A673 (cell line): ENCODE measurements around the gene RIMS1. TPM values are rescaled to one million over a fixed set of nuclear protein-coding genes. Genes with fewer than 3 reads are reported as not detected.
A peak's percentile ranks its signal among the peaks of the same experiment; 100 is the strongest.

ENCODE experiments used
- BruUV-seq: library from RNA; stranded (reverse); fragments of 400-500 nt; replicated peaks from 2 replicates; lab custom pipeline; 2021; lab: Mats Ljungman, UMichigan
- CTCF ChIA-PET: fragments of 300-600 bp; sonication (Branson Sonifier 250); formaldehyde crosslinking; loops from one replicate; lab custom pipeline; 2022; ENCODE audit warnings: antibody characterized with exemption; lab: Charles Lee
- POLR2A ChIA-PET: fragments of 300-600 bp; sonication (Branson Sonifier 250); formaldehyde crosslinking; loops from one replicate; lab custom pipeline; 2022; ENCODE audit warnings: antibody characterized with exemption; ENCODE audit not compliant: low non-redundant PET; lab: Charles Lee
- DNase-seq: peaks from one replicate; pipeline ENCODE4 v3.0.0-alpha.2; 2015; ENCODE audit warnings: low spot score
- H3K27ac ChIP-seq: fragments of 200-600 bp; sonication (generic); 2 replicates; pipeline ENCODE4 v1.5.1; 2016; ENCODE audit warnings: mixed run types, low read depth, mild to moderate bottlenecking, mixed read lengths, antibody characterized with exemption, low read length; ENCODE audit not compliant: poor library complexity, severe bottlenecking
- H3K27me3 ChIP-seq: fragments of 200-600 bp; sonication (generic); replicated peaks from 2 replicates; pipeline ENCODE4 v1.6.1; 2017; ENCODE audit warnings: mixed run types, low read depth, mild to moderate bottlenecking, mixed read lengths, antibody characterized with exemption, low read length; ENCODE audit not compliant: insufficient read depth, poor library complexity
- H3K36me3 ChIP-seq: fragments of 200-600 bp; sonication (generic); 2 replicates; pipeline ENCODE4 v1.6.1; 2016; ENCODE audit warnings: mixed run types, mild to moderate bottlenecking, mixed read lengths, antibody characterized with exemption, low read length; ENCODE audit not compliant: insufficient read depth, poor library complexity, severe bottlenecking
- H3K4me1 ChIP-seq: fragments of 200-600 bp; sonication (generic); 2 replicates; pipeline ENCODE4 v1.6.1; 2017; ENCODE audit warnings: mixed run types, mild to moderate bottlenecking, mixed read lengths, antibody characterized with exemption, low read length; ENCODE audit not compliant: insufficient read depth, poor library complexity, severe bottlenecking
- H3K4me3 ChIP-seq: fragments of 200-600 bp; sonication (generic); 2 replicates; pipeline ENCODE4 v1.5.1; 2016; ENCODE audit warnings: low read depth, mixed run types, mild to moderate bottlenecking, mixed read lengths, low read length; ENCODE audit not compliant: poor library complexity, severe bottlenecking
- H3K9me3 ChIP-seq: fragments of 200-600 bp; sonication (generic); 2 replicates; pipeline ENCODE4 v1.6.1; 2016; ENCODE audit warnings: mixed run types, low read depth, mild to moderate bottlenecking, mixed read lengths, antibody characterized with exemption, low read length; ENCODE audit not compliant: poor library complexity, severe bottlenecking
- CTCF ChIP-seq: fragments of 300-800, 200-600 bp; sonication (generic); conservative IDR thresholded peaks from 2 replicates; pipeline ENCODE4 v1.5.1; 2017; ENCODE audit warnings: low read depth, mild to moderate bottlenecking, antibody characterized with exemption, low read length, moderate library complexity, mixed read lengths
- EZH2 ChIP-seq: fragments of 200-600 bp; sonication (generic); IDR thresholded peaks from 2 replicates; pipeline ENCODE4 v1.6.1; 2017; ENCODE audit warnings: borderline replicate concordance, low read depth, mild to moderate bottlenecking, mixed read lengths, antibody characterized with exemption, low read length; ENCODE audit not compliant: poor library complexity, severe bottlenecking
- intact Hi-C: fragments of 100-400 bp; cut with micrococcal nuclease; formaldehyde crosslinking; loops from one replicate; pipeline ENCODE4 v1.10.0; 2022; ENCODE audit not compliant: unreplicated experiment
- total RNA-seq: library from RNA; stranded (reverse); gene quantifications from 2 replicates; pipeline ENCODE4 v1.2.3, GENCODE V29; 2021

Gene RIMS1
- total RNA-seq, 1 experiment from 2014 or later, result 1.3 TPM

GRCh38 chr6:72272958-72273357 lies 386.6 kb downstream of the RIMS1 start:
- CTCF ChIA-PET, result no interaction called here
- no peak for DNase-seq
- intact Hi-C loops, result no loop called here
- no peaks in the 10 kb centered on the region for H3K4me1 ChIP-seq
- no peak overlapping the region for H3K4me3 ChIP-seq
- H3K36me3 ChIP-seq, result no peaks in the 10 kb centered on the region
- TF ChIP-seq EZH2, result no peak
- POLR2A ChIA-PET, result no interaction called here
- H3K27ac ChIP-seq, result no peak overlapping the region
- H3K27me3 ChIP-seq, result no peaks in the 10 kb centered on the region
- H3K9me3 ChIP-seq, result no peaks in the 10 kb centered on the region
- no TSS peak for BruUV-seq

- Histone ChIP-seq H3K9me3 (no peaks in the 10 kb centered on the region), H3K4me1 (no peaks in the 10 kb centered on the region), H3K4me3 (no peak overlapping the region), H3K36me3 (no peaks in the 10 kb centered on the region), H3K27me3 (no peaks in the 10 kb centered on the region), H3K27ac (no peak overlapping the region)
- intact Hi-C loops, result no loop called here
- no peak for DNase-seq
- TF ChIP-seq CTCF, result no peak
- CTCF ChIA-PET, result no interaction called here
- no TSS peak for BruUV-seq
- POLR2A ChIA-PET, result no interaction called here
These were observed 389.5 kb downstream of the RIMS1 start for GRCh38 chr6:72275888-72276287.

- H3K4me3 ChIP-seq, result no peak overlapping the region
- intact Hi-C loops, result no loop called here
- no peaks in the 10 kb centered on the region for H3K36me3 ChIP-seq
- no peaks in the 10 kb centered on the region for H3K27me3 ChIP-seq
- H3K4me1 ChIP-seq, result no peaks in the 10 kb centered on the region
- no peak overlapping the region for H3K27ac ChIP-seq
- no peak for TF ChIP-seq CTCF
- TF ChIP-seq EZH2, result no peak
- ChIA-PET CTCF (no interaction called here), POLR2A (no interaction called here)
- BruUV-seq, result no TSS peak
- DNase-seq, result no peak
- no peaks in the 10 kb centered on the region for H3K9me3 ChIP-seq
These were observed 395.9 kb downstream of the RIMS1 start for GRCh38 chr6:72282201-72282600.

GRCh38 chr6:72283571-72283970 lies 397.2 kb downstream of the RIMS1 start:
- ChIA-PET POLR2A (no interaction called here), CTCF (no interaction called here)
- H3K9me3 ChIP-seq, result no peaks in the 10 kb centered on the region
- intact Hi-C loops, result no loop called here
- H3K27ac ChIP-seq, result no peak overlapping the region
- H3K4me3 ChIP-seq, result no peak overlapping the region
- peak; percentile 31 for DNase-seq
- H3K4me1 ChIP-seq, result no peaks in the 10 kb centered on the region
- H3K27me3 ChIP-seq, result no peaks in the 10 kb centered on the region
- BruUV-seq, result no TSS peak
- no peaks in the 10 kb centered on the region for H3K36me3 ChIP-seq
- TF ChIP-seq EZH2 (no peak), CTCF (no peak)
